ENCODE results near the gene BAG5. TPM values are rescaled to one million over a fixed set of nuclear protein-coding genes. Genes with fewer than 3 reads are reported as not detected.
A peak's percentile ranks its signal among the peaks of the same experiment; 100 is the strongest.

BAG5 gene
- total RNA-seq, 1 donor from 2014 or later, result 33.8 TPM

DNA sequence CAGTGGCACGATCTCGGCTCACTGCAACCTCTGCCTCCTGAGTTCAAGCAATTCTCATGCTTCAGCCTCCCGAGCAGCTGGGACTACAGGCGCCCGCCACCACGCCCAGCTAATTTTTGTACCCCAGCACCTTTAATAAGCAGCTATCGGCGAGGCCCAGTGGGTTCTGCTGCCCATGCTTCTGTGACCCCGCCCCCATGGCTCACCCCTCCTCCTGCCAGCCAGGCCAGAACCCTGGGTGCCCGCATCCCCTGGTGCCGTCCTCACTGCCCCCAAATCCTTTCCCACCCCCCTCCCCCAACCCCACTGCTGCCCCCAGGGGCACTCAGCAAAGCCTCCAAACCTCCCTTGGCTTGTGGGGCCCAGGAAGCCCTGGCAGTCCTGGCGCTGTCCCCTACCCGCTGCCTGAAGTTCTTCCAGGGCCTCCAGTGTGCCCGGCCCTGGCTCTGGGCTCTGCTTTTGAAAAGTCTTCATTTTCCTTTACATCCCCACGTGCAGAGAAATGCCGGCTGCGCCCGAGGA lies 14.5 kb downstream of the BAG5 start:
- DNase-seq (ENCODE audit: low spot score), result no peak
- intact Hi-C loops (cut with micrococcal nuclease), result no loop called here
- Mint-ChIP-seq H3K9me3 (no peaks in the 10 kb centered on the region), H3K4me3 (no peak overlapping the region), H3K27me3 (ENCODE audit: insufficient read depth) (no peaks in the 10 kb centered on the region), H3K4me1 (ENCODE audit: low read depth) (no peaks in the 10 kb centered on the region), H3K27ac (no peak overlapping the region), H3K36me3 (ENCODE audit: low read depth) (no peaks in the 10 kb centered on the region)

- no peak for DNase-seq (ENCODE audit: low spot score)
- intact Hi-C loops (cut with micrococcal nuclease), result no loop called here
Observed at GRCh38 chr14:103547455-103547940, 15.0 kb downstream of the BAG5 start.

GRCh38 chr14:103546652-103547454 lies 15.6 kb downstream of the BAG5 start:
- Mint-ChIP-seq H3K27ac (no peak overlapping the region), H3K36me3 (ENCODE audit: low read depth) (no peaks in the 10 kb centered on the region), H3K4me3 (no peak overlapping the region), H3K4me1 (ENCODE audit: low read depth) (no peaks in the 10 kb centered on the region), H3K9me3 (no peaks in the 10 kb centered on the region), H3K27me3 (ENCODE audit: insufficient read depth) (no peaks in the 10 kb centered on the region)
- peak; percentile 61 for DNase-seq (ENCODE audit: low spot score)
- intact Hi-C loops (cut with micrococcal nuclease), result loop anchor here (1.0 kb wide), 2 partner anchors 29 to 47 kb away; no protein-coding TSS in a partner anchor

More at GRCh38 chr14:103547455-103547940, 15.0 kb downstream of the BAG5 start:
- H3K9me3 Mint-ChIP-seq, result no peaks in the 10 kb centered on the region
- no peaks in the 10 kb centered on the region for H3K27me3 Mint-ChIP-seq (ENCODE audit: insufficient read depth)
- H3K27ac Mint-ChIP-seq, result no peak overlapping the region
- no peaks in the 10 kb centered on the region for H3K36me3 Mint-ChIP-seq (ENCODE audit: low read depth)
- no peak overlapping the region for H3K4me3 Mint-ChIP-seq
- no peaks in the 10 kb centered on the region for H3K4me1 Mint-ChIP-seq (ENCODE audit: low read depth)

GRCh38 chr14:103545915-103546651 lies 16.4 kb downstream of the BAG5 start:
- Mint-ChIP-seq H3K4me3 (no peak overlapping the region), H3K36me3 (ENCODE audit: low read depth) (no peaks in the 10 kb centered on the region), H3K4me1 (ENCODE audit: low read depth) (no peaks in the 10 kb centered on the region), H3K27me3 (ENCODE audit: insufficient read depth) (no peaks in the 10 kb centered on the region), H3K27ac (no peak overlapping the region), H3K9me3 (no peaks in the 10 kb centered on the region)
- intact Hi-C loops (cut with micrococcal nuclease), result loop anchor here (1.0 kb wide), 2 partner anchors 28 to 46 kb away; no protein-coding TSS in a partner anchor
- DNase-seq (ENCODE audit: low spot score), result no peak

GRCh38 chr14:103545219-103545914 lies 17.1 kb downstream of the BAG5 start:
- Mint-ChIP-seq H3K9me3 (no peaks in the 10 kb centered on the region), H3K4me1 (ENCODE audit: low read depth) (no peaks in the 10 kb centered on the region), H3K27ac (no peak overlapping the region), H3K27me3 (ENCODE audit: insufficient read depth) (no peaks in the 10 kb centered on the region), H3K4me3 (no peak overlapping the region), H3K36me3 (ENCODE audit: low read depth) (no peaks in the 10 kb centered on the region)
- no peak for DNase-seq (ENCODE audit: low spot score)
- intact Hi-C loops (cut with micrococcal nuclease), result no loop called here

- no peak overlapping the region for H3K27ac Mint-ChIP-seq
- H3K9me3 Mint-ChIP-seq, result no peaks in the 10 kb centered on the region
- H3K4me3 Mint-ChIP-seq, result no peak overlapping the region
- intact Hi-C loops (cut with micrococcal nuclease), result no loop called here
- H3K27me3 Mint-ChIP-seq (ENCODE audit: insufficient read depth), result no peaks in the 10 kb centered on the region
- no peak for DNase-seq (ENCODE audit: low spot score)
- H3K4me1 Mint-ChIP-seq (ENCODE audit: low read depth), result no peaks in the 10 kb centered on the region
- no peaks in the 10 kb centered on the region for H3K36me3 Mint-ChIP-seq (ENCODE audit: low read depth)
Observed at GRCh38 chr14:103544388-103545218, 17.9 kb downstream of the BAG5 start.

DNA sequence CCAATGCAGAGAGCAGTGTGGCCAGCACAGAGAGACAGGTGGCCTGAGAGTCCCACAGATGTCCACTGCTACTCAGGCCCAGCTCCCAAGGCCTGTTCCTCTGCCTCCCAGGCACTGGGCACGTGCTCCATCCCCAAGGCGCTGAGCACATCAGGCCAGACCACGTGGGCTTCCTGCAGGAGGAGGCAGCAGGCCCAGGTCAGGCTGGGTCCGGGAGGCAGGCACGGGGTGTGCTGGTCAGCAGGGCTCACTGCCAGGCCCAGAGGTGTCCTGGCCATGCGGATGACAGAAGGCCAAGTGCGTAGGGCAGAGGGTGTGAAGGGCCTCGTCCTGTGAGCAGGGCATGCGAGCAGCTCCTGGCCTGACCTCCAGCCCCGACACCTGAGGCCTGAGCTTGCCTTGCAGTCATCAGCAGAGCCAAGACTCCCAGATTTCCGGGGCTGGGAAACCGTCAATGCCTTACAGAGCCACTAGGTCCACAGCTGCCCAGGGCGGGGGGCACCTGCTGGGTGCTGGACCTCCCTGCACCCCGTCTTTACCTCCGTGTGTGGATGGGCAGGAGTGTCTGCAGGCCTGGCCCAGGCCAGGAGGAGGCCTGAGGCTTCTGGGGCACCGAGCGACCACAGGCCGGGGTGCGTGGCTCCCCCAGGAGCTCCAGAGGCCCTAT lies 18.6 kb downstream of the BAG5 start:
- H3K36me3 Mint-ChIP-seq (ENCODE audit: low read depth), result no peaks in the 10 kb centered on the region
- H3K27ac Mint-ChIP-seq, result no peak overlapping the region
- no peaks in the 10 kb centered on the region for H3K27me3 Mint-ChIP-seq (ENCODE audit: insufficient read depth)
- no peaks in the 10 kb centered on the region for H3K9me3 Mint-ChIP-seq
- no peak for DNase-seq (ENCODE audit: low spot score)
- H3K4me1 Mint-ChIP-seq (ENCODE audit: low read depth), result no peaks in the 10 kb centered on the region
- intact Hi-C loops (cut with micrococcal nuclease), result no loop called here
- H3K4me3 Mint-ChIP-seq, result no peak overlapping the region

DNA sequence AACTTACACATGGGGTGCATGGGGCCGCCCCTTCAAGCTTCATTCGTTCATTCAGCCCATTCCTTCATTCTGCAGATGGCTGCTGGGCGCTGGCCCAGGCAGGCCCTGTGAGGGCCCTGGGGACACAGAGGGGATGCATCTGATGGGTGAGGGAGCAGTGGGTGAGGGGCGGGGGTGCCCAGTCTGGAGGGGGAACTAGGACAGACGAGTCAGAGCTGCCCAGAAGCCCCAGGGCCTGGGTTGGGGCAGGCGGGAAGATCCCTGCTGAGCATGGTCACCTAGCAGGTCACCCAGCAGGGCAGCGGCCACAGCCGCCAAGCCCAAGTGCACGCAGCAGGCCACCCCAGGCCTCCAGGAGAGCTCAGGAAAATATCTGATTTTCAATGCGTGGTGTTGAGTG lies 19.3 kb downstream of the BAG5 start:
- Mint-ChIP-seq H3K4me1 (ENCODE audit: low read depth) (no peaks in the 10 kb centered on the region), H3K9me3 (no peaks in the 10 kb centered on the region), H3K36me3 (ENCODE audit: low read depth) (no peaks in the 10 kb centered on the region), H3K27ac (no peak overlapping the region), H3K4me3 (no peak overlapping the region), H3K27me3 (ENCODE audit: insufficient read depth) (no peaks in the 10 kb centered on the region)
- DNase-seq (ENCODE audit: low spot score), result no peak
- intact Hi-C loops (cut with micrococcal nuclease), result no loop called here

DNA sequence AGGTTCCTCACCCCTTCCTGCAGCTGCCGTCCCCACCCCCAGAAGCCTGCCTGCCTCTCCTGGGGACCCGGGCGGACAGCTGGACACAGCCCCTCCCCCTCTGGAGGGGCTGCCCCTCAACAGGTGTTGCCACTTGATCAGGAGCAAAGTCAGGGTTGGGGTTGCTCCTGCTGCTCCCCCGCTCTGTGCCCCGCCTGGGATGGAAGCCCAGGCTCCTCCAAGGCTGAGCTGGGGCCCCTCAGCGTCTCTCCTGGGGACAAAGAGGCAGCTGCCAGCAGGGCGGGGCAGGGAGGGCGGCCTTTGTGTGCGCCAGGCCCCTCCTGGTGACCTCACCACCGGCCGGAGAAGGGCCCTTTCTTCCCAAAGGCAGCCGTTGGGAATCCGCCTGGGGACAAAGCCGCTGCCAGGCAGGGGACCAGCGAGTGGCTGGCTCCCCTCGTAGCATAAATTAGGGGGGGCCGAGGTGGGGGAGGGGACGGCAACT lies 19.8 kb downstream of the BAG5 start:
- Mint-ChIP-seq H3K4me1 (ENCODE audit: low read depth) (no peaks in the 10 kb centered on the region), H3K27ac (no peak overlapping the region), H3K4me3 (no peak overlapping the region), H3K36me3 (ENCODE audit: low read depth) (no peaks in the 10 kb centered on the region), H3K27me3 (ENCODE audit: insufficient read depth) (no peaks in the 10 kb centered on the region), H3K9me3 (no peaks in the 10 kb centered on the region)
- DNase-seq (ENCODE audit: low spot score), result no peak
- intact Hi-C loops (cut with micrococcal nuclease), result no loop called here

GRCh38 chr14:103541709-103542604 lies 20.5 kb downstream of the BAG5 start:
- Mint-ChIP-seq H3K36me3 (ENCODE audit: low read depth) (no peaks in the 10 kb centered on the region), H3K9me3 (no peaks in the 10 kb centered on the region), H3K4me3 (no peak overlapping the region), H3K4me1 (ENCODE audit: low read depth) (no peaks in the 10 kb centered on the region), H3K27me3 (ENCODE audit: insufficient read depth) (no peaks in the 10 kb centered on the region), H3K27ac (no peak overlapping the region)
- no peak for DNase-seq (ENCODE audit: low spot score)
- intact Hi-C loops (cut with micrococcal nuclease), result no loop called here
